ENCODE measurements around the gene ZBTB49.
A peak's percentile ranks its signal among the peaks of the same experiment; 100 is the strongest.

Gene ZBTB49

DNA sequence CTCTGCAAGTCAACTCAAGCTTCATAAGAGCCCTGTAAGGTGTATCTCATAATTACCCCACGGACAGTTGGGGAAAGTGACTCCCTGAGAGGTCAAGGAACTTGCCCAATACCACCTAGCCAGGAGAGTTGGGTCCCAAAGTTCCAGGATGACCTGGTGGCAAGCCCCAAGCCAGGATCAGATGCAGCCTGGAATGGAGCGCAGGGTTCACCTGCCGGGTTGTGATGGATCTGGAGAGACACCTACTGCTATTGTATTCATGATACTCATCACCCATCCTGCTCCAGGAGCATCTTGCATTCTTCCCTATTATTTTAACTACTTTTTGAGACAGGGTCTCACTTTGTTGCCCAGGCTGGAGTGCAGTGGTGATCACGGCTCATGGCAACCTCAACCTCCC is 36.1 kb downstream of the ZBTB49 start:
- no peak for DNase-seq (ENCODE audit: low read depth)

- no peak for DNase-seq (ENCODE audit: low read depth)
Measured at GRCh38 chr4:4327652-4328121, 37.6 kb downstream of the ZBTB49 start.

GRCh38 chr4:4328206-4328605 is 38.2 kb downstream of the ZBTB49 start:
- DNase-seq (ENCODE audit: low read depth) = no peak

DNA sequence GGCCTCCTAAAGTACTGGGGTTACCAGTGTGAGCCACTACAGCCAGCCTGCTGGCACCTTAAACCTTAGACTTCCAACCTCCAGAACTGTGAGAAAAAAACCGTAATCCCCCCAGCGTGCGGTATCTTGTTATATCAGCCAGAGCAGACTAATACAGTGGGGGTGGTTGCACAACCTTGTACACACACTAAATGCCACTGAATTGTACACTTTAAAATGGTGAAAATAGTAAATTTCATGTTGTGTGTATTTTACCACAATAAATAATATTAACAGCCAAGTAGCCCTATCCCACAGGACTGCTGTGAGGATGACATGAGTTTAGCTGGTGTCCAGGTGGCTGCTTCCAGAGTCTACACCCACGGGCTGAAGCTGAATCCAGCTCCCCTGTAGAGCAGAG is 38.8 kb downstream of the ZBTB49 start:
- no peak for DNase-seq (ENCODE audit: low read depth)

DNA sequence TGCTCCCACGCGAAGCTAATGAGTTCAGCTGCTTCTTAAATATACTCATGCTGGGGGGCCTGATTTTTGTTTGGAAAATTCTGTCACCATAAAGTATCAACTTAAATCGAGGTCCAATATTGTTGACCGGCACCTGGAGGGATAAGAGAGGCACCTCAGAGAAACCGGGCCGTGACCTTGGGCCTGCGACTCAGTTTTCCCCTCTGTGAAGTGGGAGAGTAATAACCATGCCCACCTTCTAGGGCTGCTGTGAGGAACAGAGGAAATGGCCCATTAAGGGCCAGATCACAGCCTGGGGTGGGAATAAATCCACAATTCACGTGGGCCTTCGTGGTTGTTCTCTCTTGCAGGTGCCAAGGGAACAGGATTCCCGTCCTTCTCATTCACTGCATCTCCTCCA is 39.4 kb downstream of the ZBTB49 start:
- DNase-seq (ENCODE audit: low read depth) = no peak

- DNase-seq (ENCODE audit: low read depth) = no peak
Measured at GRCh38 chr4:4330794-4331193, 40.7 kb downstream of the ZBTB49 start.

DNA sequence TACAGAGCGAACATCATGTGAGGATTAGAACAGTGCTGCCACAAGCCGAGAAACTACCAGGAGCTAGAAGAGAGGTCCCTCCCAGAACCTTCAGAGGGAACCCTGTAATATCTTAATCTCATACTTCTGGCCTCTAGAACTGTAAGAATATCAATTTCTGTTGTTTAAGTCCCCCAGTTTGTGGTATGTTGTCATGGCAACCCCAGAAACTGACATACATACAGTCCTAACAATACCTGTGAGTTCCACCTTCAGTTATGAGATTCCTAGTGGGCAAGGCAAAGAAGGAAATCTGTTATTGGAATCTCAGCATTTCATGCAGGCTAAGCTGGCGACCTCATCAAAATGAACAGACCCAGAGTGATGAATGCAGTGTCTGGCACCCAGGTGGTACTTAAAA is 42.5 kb downstream of the ZBTB49 start:
- DNase-seq (ENCODE audit: low read depth) = no peak

- no peak for DNase-seq (ENCODE audit: low read depth)
Measured at GRCh38 chr4:4333265-4333706, 43.2 kb downstream of the ZBTB49 start.

- peak; percentile 40 for DNase-seq (ENCODE audit: low read depth)
Measured at GRCh38 chr4:4334798-4335520, 44.9 kb downstream of the ZBTB49 start.

DNA sequence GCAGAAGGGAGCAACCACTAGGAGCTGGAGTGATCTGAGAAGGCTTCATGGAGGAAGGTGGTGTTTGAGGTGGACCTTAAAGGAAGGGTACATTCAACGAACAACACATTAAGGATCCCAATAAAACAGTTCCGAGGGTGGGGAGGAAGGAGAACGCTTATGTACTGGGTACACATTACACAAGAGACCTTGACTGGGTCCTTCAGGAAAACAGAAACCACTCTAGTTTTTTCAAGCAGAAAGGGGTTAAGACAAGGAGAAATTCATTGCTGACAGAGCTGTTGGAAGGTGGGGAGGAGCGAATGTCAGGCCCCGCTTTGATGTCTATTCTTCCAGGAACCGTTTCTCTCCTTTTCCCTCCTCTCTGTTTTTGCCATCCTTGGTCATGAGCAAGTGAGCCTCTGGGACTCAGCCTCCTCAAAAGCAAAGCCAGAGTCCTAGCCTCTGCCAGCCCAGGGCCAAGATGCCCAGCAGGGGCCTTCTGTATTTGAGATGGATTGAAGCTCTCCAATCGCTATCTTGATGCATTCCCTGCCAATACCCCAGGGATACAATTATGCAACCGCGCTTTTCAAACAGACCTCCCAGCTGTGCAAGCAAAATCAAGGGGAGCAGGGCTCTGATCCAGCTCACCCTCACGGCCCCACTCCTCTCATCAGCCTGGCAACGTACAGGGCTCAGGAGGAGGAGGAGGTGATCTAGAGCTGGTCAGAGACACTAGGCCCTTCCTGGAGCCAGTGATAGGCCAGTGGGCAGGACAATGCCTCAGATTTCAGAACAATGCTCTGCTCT is 48.4 kb downstream of the ZBTB49 start:
- no peak for DNase-seq (ENCODE audit: low read depth)

- no peak for DNase-seq (ENCODE audit: low read depth)
Measured at GRCh38 chr4:4339504-4340085, 49.5 kb downstream of the ZBTB49 start.

- DNase-seq (ENCODE audit: low read depth) = no peak
Measured at GRCh38 chr4:4341861-4342650, 52.0 kb downstream of the ZBTB49 start.

GRCh38 chr4:4343038-4343437 is 53.0 kb downstream of the ZBTB49 start:
- DNase-seq (ENCODE audit: low read depth) = no peak

- no peak for DNase-seq (ENCODE audit: low read depth)
Measured at GRCh38 chr4:4344915-4345527, 55.0 kb downstream of the ZBTB49 start.

DNA sequence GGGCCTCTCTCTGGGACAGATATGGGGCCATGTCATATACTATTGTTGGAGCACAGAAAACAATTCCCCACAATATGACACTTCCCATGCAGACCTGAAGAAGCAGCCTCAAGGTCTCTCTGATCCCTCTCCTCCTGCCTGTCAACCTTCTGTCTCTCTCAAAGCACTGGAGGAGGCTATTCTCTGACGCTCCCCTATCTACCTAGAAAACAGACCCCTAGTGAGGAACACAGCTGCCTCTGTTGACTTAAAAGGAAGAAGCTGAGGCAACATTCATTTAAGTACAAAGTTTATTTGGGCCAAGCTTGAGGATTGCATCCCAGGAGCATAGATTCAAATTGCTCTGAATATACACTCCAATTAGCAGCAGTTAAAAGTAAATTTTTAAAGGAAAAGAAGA is 57.5 kb downstream of the ZBTB49 start:
- no peak for DNase-seq (ENCODE audit: low read depth)

- DNase-seq (ENCODE audit: low read depth) = peak; percentile 4
Measured at GRCh38 chr4:4348585-4348984, 58.5 kb downstream of the ZBTB49 start.

- no peak for DNase-seq (ENCODE audit: low read depth)
Measured at GRCh38 chr4:4349867-4350266, 59.8 kb downstream of the ZBTB49 start.

DNA sequence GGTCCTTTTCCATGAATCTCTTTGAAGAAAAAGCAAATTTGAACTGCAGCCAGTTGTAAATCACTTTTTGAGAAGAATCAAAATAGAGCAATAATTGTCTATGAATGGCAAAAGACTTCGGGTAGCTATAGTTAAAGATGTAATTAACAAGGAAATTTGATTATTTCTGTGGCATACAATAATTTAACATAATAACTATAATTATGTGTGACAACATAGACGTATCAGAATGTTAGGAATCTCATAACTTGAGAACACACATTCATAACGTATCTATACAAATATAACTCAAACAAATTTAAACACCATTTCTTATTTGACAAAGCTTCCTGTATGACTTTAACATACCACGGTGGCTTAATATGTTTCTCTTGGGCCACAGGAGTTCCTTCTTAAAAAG is 60.9 kb downstream of the ZBTB49 start:
- DNase-seq (ENCODE audit: low read depth) = no peak

GRCh38 chr4:4355302-4355701 is 65.3 kb downstream of the ZBTB49 start:
- DNase-seq (ENCODE audit: low read depth) = no peak

DNA sequence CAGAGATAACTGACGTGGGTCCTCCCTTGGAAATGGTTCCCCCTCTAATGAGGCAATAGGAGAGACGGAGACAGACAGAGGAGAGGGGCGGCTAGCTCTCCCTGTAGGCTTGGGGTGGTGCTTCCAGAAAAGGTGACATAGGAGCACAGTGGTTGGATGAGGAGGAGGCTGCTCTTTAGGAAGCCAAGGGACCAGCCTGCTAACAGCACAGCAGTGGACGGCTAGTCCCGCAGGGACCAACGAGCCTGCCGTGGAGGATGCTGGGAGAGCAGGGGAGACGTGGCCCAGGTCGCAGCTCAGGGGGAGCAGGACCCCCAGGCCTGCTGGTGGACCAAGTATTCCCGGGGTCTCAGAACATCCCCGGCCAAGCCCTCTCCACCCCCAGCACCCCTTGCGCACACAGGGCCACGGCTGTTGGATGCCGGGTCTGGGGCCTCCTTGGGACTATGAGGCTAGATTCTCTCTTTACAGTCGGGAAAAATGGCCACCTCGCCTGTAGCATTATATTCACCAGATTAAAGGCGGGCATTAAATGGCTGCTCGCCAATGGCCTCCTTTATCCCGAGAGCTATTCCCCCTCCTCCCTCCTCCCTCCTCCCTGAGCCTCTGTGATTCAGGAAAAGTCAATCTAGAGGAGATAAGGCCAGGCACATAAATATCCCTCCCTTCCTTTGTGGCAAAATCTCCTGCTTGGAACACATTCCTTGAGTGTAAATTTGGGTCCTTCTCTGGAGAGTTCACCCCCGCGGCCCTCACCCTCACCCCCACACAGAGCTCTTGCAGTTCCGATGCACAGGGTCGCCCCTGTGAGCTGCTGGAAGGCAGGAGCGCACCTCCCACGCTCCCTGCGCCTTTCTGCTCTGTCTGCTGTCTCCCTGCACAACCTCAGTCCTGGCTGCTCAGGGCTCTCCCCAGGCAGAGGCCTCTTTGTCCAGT is 66.3 kb downstream of the ZBTB49 start:
- no peak for DNase-seq (ENCODE audit: low read depth)
